H54 (cell line): Measurements from ENCODE around the gene CD248.

Experiments
- DNase-seq: peaks from one replicate; pipeline ENCODE4 v3.0.0; 2011; ENCODE audit warnings: low spot score, mixed read lengths; ENCODE audit not compliant: insufficient read length
- FAIRE-seq: peaks from 3 replicates; lab custom pipeline; 2011; peaks lifted over from hg19 to GRCh38; lab: Jason Lieb, UNC
- POLR2A ChIP-seq: IDR thresholded peaks from 2 replicates; pipeline ENCODE4 v1.6.1; 2011; ENCODE audit warnings: low read depth, mild to moderate bottlenecking, low read length

Gene CD248

GRCh38 chr11:66346476-66347424 lies 29.9 kb upstream of the CD248 start:
- DNase-seq (no peak), FAIRE-seq (no peak)
- no peak for TF ChIP-seq POLR2A

GRCh38 chr11:66345316-66345649 lies 28.4 kb upstream of the CD248 start:
- TF ChIP-seq POLR2A, result no peak
- DNase-seq, result no peak
- FAIRE-seq, result no peak

- no peak for FAIRE-seq
- TF ChIP-seq POLR2A, result peak; percentile 96
- DNase-seq, result peak; percentile 83
Observed at GRCh38 chr11:66344550-66345315, 27.9 kb upstream of the CD248 start, which contains the start of gene BRMS1. TSS of gene BRMS1 (minus strand) at chr11:66345104. CDS start at chr11:66342234, 2,870 bp downstream.

- FAIRE-seq (no peak), DNase-seq (no peak)
- no peak for TF ChIP-seq POLR2A
Observed at GRCh38 chr11:66343176-66343575, 26.3 kb upstream of the CD248 start.

GRCh38 chr11:66341502-66342126 lies 24.8 kb upstream of the CD248 start:
- no peak for FAIRE-seq
- no peak for TF ChIP-seq POLR2A
- no peak for DNase-seq

GRCh38 chr11:66340596-66341501 lies 24.0 kb upstream of the CD248 start:
- FAIRE-seq (no peak), DNase-seq (no peak)
- no peak for TF ChIP-seq POLR2A

GRCh38 chr11:66339686-66340483 lies 23.0 kb upstream of the CD248 start:
- DNase-seq (no peak), FAIRE-seq (no peak)
- no peak for TF ChIP-seq POLR2A

DNA sequence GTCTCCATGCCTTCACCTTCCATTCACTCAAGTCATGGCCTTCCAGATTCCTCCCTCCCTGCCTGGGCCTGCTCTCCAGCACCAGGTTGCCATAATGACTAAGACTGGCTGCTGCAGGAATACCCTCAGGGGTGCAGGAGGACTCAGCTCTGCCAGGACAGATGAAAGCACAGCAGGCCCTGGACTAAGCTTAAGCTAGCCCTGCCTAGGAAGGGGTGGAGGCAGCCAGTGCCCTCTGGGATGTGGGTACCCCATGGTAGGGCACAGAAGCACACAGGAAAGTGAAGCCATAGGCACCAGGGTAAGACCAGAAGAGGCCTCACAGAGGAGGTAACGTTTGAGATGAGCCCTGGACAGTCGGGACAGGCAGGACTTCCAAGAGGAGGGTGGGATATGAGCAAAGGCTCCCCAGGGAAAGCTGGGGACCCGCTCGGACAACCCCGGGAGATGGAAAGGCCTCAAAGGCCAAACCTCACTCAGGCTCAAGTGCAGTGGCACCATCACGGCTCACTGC lies 22.4 kb upstream of the CD248 start:
- TF ChIP-seq POLR2A, result no peak
- FAIRE-seq (no peak), DNase-seq (no peak)

- DNase-seq (no peak), FAIRE-seq (no peak)
- TF ChIP-seq POLR2A, result no peak
Observed at GRCh38 chr11:66338276-66339161, 21.7 kb upstream of the CD248 start.

GRCh38 chr11:66337103-66337899 lies 20.5 kb upstream of the CD248 start:
- FAIRE-seq (no peak), DNase-seq (no peak)
- TF ChIP-seq POLR2A, result no peak
